ENCODE data around the gene MYBL2.

Gene MYBL2

DNA sequence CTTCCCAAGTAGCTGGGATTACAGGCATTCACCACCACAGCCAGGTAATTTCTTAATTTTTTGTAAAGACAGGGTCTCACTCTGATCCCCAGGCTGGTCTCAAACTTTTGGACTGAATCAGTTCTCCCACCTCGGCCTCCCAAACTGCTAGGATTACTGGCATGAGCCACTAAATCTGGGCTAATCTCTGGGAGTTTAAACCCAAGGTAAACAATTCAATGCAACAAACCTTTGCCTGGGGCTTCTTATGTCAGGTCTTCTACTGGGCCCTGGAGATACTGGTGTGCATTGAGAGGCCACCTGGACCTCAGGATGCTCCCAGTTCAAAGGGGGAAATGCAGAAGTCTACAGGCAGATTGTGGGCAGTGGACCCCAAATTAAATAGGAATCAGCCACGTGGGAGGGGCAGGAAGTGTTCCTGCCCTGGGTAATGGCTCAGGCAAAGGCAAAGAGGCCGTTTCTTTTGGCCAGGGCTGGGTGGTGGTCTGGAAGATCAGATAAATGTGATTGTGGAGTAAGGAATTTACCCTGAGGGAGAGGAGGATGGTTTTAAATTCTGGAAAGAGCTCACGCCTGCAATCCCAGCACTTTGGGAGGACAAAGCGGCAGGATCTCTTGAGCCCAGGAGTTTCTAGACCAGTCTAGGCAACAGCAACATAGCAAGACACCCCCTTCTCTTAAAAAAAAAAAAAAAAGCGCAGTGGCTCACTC is 1.3 kb upstream of the MYBL2 start:
- TF ChIP-seq ZXDB (tag by site-specific recombination; IDR thresholded peaks at IDR 0.05): no peak
- TF ChIP-seq KLF1 (tag by site-specific recombination; IDR thresholded peaks at IDR 0.05): 0 out of 2 replicates have a peak, but pooled peaks have one; percentile 19
- TF ChIP-seq GFI1B (tag by site-specific recombination; IDR thresholded peaks at IDR 0.05): peak; percentile 60; the same call in 1 of the 2 replicates
- H3K4me1 ChIP-seq (ENCODE audit: control insufficient read depth, insufficient read depth, low read length): no peaks in the 10 kb centered on the region
- no peaks in the 10 kb centered on the region for H3K9me3 ChIP-seq (ENCODE audit: control insufficient read depth, insufficient read depth, low read depth, low read length)
- no peak overlapping the region for H3K4me3 ChIP-seq (ENCODE audit: low read depth, low read length)
- no peak overlapping the region for H3K27ac ChIP-seq (ENCODE audit: extremely low read depth, low read depth, low read length)
- ChIA-PET POLR2A (interaction anchor here (0.5 to 1.4 kb wide), 3 partner anchors 9 to 204 kb away, joined by 3 to 5 read pairs (median 4); no protein-coding TSS in a partner anchor), CTCF (interaction anchor here (0.5 kb wide), 1 partner anchor 57 kb away, joined by 3 read pairs; no protein-coding TSS in a partner anchor)
- H3K36me3 ChIP-seq (ENCODE audit: control insufficient read depth in 2 of 2, insufficient read depth in 1 of 2, low read length in 2 of 2): peaks cover 0 to 19% of the 10 kb centered on the region in 2 experiments; a peak in 2 of 3 replicates

DNA sequence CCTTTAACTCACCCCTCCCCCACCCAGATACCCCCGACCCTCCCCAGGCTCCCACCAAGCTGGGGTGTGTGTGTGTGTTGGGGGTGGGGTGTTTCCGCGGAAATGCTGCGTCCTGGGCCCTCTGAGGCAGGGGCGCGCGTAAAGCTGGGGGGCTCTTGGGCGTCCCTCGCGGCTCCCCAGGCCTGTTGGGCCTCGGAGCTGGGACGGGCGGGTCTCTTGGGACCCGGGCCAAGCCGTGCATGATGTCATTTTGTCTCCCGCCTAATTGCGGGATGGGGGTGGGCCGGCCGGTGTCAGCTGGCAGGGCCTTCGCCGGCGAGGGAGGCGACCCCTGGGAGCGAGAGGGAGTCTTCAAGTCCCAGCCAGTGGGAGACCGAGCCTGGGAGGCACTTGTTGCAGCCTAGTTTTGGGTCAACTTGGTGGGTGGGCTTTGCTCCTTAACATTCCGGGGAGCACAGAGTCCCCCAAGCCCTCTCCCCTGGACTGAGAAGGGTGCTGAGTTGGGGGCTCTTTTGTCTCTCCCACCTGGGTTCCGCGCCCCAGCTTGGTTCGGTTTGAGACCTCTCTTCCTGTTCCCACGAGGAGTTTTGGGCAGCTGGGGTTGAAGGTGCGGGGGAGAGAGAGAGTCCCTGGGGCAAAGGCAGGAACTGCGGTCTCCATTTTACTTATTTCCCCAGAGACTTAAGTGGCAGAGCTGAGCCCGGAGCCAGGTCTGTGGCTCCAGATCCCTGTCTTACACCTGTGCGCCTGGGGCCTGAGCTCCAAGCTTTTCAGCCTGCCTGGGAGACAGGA is 623 bp downstream of the MYBL2 start:
- Histone ChIP-seq H3K27ac (ENCODE audit: extremely low read depth, low read depth, low read length) (peak overlapping the region; percentile 77), H3K36me3 (ENCODE audit: control insufficient read depth in 2 of 2, insufficient read depth in 1 of 2, low read length in 2 of 2) (peaks cover 8 to 32% of the 10 kb centered on the region in 2 experiments; a peak in 2 of 3 replicates), H3K4me3 (ENCODE audit: low read depth, low read length) (peak overlapping the region; percentile 80), H3K4me1 (ENCODE audit: control insufficient read depth, insufficient read depth, low read length) (no peaks in the 10 kb centered on the region), H3K9me3 (ENCODE audit: control insufficient read depth, insufficient read depth, low read depth, low read length) (no peaks in the 10 kb centered on the region)
- POLR2A ChIA-PET: interaction anchor here (0.6 to 1.4 kb wide), 7 partner anchors 14 to 423 kb away, joined by 3 to 9 read pairs (median 4); partner anchors contain the start of genes IFT52 and L3MBTL1
- CTCF ChIA-PET: interaction anchor here (0.9 to 1.3 kb wide), 2 partner anchors 24 to 219 kb away, joined by 3 read pairs; no protein-coding TSS in a partner anchor
- TF ChIP-seq SCRT2 (tag by site-specific recombination; IDR thresholded peaks at IDR 0.05) (peak; percentile 94), ZNF146 (tag by site-specific recombination; IDR thresholded peaks at IDR 0.05) (no peak), BCL11A (tag by site-specific recombination; IDR thresholded peaks at IDR 0.05; ENCODE audit: low read depth) (peak; percentile 73), ZEB2 (tag by site-specific recombination; IDR thresholded peaks at IDR 0.05) (peak; percentile 76), OSR2 (tag by site-specific recombination; IDR thresholded peaks at IDR 0.05) (no peak), RBAK (tag by site-specific recombination; IDR thresholded peaks at IDR 0.05) (no peak), ZNF112 (tag by site-specific recombination; IDR thresholded peaks at IDR 0.05) (no peak), ZBTB7A (tag by site-specific recombination; IDR thresholded peaks at IDR 0.05; ENCODE audit: low read depth) (0 out of 2 replicates have a peak, but pooled peaks have one; percentile 41), ZNF510 (tag by site-specific recombination; IDR thresholded peaks at IDR 0.05; ENCODE audit: insufficient replicate concordance) (no peak), MEIS1 (CRISPR knock-in tag; IDR thresholded peaks at IDR 0.05; ENCODE audit: borderline replicate concordance) (no peak), ZNF768 (tag by site-specific recombination; IDR thresholded peaks at IDR 0.05) (no peak), TRIM28 (IDR thresholded peaks at IDR 0.05; ENCODE audit: borderline replicate concordance, low read length) (no peak), ZFP41 (tag by site-specific recombination; IDR thresholded peaks at IDR 0.05; ENCODE audit: borderline replicate concordance) (no peak), ZNF561 (tag by site-specific recombination; IDR thresholded peaks at IDR 0.05; ENCODE audit: borderline replicate concordance) (peak; percentile 34; the same call in 1 of the 2 replicates)
- TF ChIP-seq, protein P1, sequence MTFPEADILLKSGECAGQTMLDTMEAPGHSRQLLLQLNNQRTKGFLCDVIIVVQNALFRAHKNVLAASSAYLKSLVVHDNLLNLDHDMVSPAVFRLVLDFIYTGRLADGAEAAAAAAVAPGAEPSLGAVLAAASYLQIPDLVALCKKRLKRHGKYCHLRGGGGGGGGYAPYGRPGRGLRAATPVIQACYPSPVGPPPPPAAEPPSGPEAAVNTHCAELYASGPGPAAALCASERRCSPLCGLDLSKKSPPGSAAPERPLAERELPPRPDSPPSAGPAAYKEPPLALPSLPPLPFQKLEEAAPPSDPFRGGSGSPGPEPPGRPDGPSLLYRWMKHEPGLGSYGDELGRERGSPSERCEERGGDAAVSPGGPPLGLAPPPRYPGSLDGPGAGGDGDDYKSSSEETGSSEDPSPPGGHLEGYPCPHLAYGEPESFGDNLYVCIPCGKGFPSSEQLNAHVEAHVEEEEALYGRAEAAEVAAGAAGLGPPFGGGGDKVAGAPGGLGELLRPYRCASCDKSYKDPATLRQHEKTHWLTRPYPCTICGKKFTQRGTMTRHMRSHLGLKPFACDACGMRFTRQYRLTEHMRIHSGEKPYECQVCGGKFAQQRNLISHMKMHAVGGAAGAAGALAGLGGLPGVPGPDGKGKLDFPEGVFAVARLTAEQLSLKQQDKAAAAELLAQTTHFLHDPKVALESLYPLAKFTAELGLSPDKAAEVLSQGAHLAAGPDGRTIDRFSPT (tag by site-specific recombination; IDR thresholded peaks at IDR 0.05): peak; percentile 68; the same call in 1 of the 2 replicates
- TF ChIP-seq, protein P2, sequence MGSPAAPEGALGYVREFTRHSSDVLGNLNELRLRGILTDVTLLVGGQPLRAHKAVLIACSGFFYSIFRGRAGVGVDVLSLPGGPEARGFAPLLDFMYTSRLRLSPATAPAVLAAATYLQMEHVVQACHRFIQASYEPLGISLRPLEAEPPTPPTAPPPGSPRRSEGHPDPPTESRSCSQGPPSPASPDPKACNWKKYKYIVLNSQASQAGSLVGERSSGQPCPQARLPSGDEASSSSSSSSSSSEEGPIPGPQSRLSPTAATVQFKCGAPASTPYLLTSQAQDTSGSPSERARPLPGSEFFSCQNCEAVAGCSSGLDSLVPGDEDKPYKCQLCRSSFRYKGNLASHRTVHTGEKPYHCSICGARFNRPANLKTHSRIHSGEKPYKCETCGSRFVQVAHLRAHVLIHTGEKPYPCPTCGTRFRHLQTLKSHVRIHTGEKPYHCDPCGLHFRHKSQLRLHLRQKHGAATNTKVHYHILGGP (tag by site-specific recombination; IDR thresholded peaks at IDR 0.05): no peak
- TF ChIP-seq, protein P3, sequence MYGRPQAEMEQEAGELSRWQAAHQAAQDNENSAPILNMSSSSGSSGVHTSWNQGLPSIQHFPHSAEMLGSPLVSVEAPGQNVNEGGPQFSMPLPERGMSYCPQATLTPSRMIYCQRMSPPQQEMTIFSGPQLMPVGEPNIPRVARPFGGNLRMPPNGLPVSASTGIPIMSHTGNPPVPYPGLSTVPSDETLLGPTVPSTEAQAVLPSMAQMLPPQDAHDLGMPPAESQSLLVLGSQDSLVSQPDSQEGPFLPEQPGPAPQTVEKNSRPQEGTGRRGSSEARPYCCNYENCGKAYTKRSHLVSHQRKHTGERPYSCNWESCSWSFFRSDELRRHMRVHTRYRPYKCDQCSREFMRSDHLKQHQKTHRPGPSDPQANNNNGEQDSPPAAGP (tag by site-specific recombination; IDR thresholded peaks at IDR 0.05): peak; percentile 85
- TF ChIP-seq, protein P4, sequence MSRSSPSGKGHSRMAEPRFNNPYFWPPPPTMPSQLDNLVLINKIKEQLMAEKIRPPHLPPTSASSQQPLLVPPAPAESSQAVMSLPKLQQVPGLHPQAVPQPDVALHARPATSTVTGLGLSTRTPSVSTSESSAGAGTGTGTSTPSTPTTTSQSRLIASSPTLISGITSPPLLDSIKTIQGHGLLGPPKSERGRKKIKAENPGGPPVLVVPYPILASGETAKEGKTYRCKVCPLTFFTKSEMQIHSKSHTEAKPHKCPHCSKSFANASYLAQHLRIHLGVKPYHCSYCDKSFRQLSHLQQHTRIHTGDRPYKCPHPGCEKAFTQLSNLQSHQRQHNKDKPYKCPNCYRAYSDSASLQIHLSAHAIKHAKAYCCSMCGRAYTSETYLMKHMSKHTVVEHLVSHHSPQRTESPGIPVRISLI (tag by site-specific recombination; IDR thresholded peaks at IDR 0.05): no peak
